ENCODE data around the gene KCNMA1.

The KCNMA1 gene

GRCh38 chr10:77085344-77085743 is 552.3 kb downstream of the KCNMA1 start:
- in situ Hi-C loops (cut with HindIII; ENCODE audit: low sequenced_read_pairs), result no loop called here

GRCh38 chr10:77084431-77085144 is 553.0 kb downstream of the KCNMA1 start:
- in situ Hi-C loops (cut with HindIII; ENCODE audit: low sequenced_read_pairs), result no loop called here

- in situ Hi-C loops (cut with HindIII; ENCODE audit: low sequenced_read_pairs), result no loop called here
Measured at GRCh38 chr10:77082601-77083252, 554.9 kb downstream of the KCNMA1 start.

GRCh38 chr10:77081481-77081891 is 556.1 kb downstream of the KCNMA1 start:
- in situ Hi-C loops (cut with HindIII; ENCODE audit: low sequenced_read_pairs), result no loop called here

- in situ Hi-C loops (cut with HindIII; ENCODE audit: low sequenced_read_pairs), result no loop called here
Measured at GRCh38 chr10:77080361-77081027, 557.1 kb downstream of the KCNMA1 start.

- in situ Hi-C loops (cut with HindIII; ENCODE audit: low sequenced_read_pairs), result no loop called here
Measured at GRCh38 chr10:77079592-77080300, 557.9 kb downstream of the KCNMA1 start.

GRCh38 chr10:77077316-77077945 is 560.2 kb downstream of the KCNMA1 start:
- in situ Hi-C loops (cut with HindIII; ENCODE audit: low sequenced_read_pairs), result no loop called here

GRCh38 chr10:77075926-77076325 is 561.7 kb downstream of the KCNMA1 start:
- in situ Hi-C loops (cut with HindIII; ENCODE audit: low sequenced_read_pairs), result no loop called here

- in situ Hi-C loops (cut with HindIII; ENCODE audit: low sequenced_read_pairs), result no loop called here
Measured at GRCh38 chr10:77074104-77074624, 563.4 kb downstream of the KCNMA1 start.

- in situ Hi-C loops (cut with HindIII; ENCODE audit: low sequenced_read_pairs), result no loop called here
Measured at GRCh38 chr10:77073663-77073960, 564.0 kb downstream of the KCNMA1 start.

- in situ Hi-C loops (cut with HindIII; ENCODE audit: low sequenced_read_pairs), result no loop called here
Measured at GRCh38 chr10:77072836-77073662, 564.6 kb downstream of the KCNMA1 start.

GRCh38 chr10:77072361-77072835 is 565.2 kb downstream of the KCNMA1 start:
- in situ Hi-C loops (cut with HindIII; ENCODE audit: low sequenced_read_pairs), result no loop called here

- in situ Hi-C loops (cut with HindIII; ENCODE audit: low sequenced_read_pairs), result no loop called here
Measured at GRCh38 chr10:77071956-77072355, 565.7 kb downstream of the KCNMA1 start.

- in situ Hi-C loops (cut with HindIII; ENCODE audit: low sequenced_read_pairs), result no loop called here
Measured at GRCh38 chr10:77071001-77071511, 566.6 kb downstream of the KCNMA1 start.

- in situ Hi-C loops (cut with HindIII; ENCODE audit: low sequenced_read_pairs), result no loop called here
Measured at GRCh38 chr10:77070346-77070745, 567.3 kb downstream of the KCNMA1 start.

GRCh38 chr10:77068969-77069368 is 568.6 kb downstream of the KCNMA1 start:
- in situ Hi-C loops (cut with HindIII; ENCODE audit: low sequenced_read_pairs), result no loop called here

- in situ Hi-C loops (cut with HindIII; ENCODE audit: low sequenced_read_pairs), result no loop called here
Measured at GRCh38 chr10:77068272-77068671, 569.3 kb downstream of the KCNMA1 start.

GRCh38 chr10:77062381-77062780 is 575.2 kb downstream of the KCNMA1 start:
- in situ Hi-C loops (cut with HindIII; ENCODE audit: low sequenced_read_pairs), result no loop called here

- in situ Hi-C loops (cut with HindIII; ENCODE audit: low sequenced_read_pairs), result no loop called here
Measured at GRCh38 chr10:77060913-77061312, 576.7 kb downstream of the KCNMA1 start.

GRCh38 chr10:77056650-77057049 is 581.0 kb downstream of the KCNMA1 start:
- in situ Hi-C loops (cut with HindIII; ENCODE audit: low sequenced_read_pairs), result no loop called here
